Upper lobe of left lung (tissue), 6 donors: ENCODE data around the gene NCOR2. TPM values are rescaled to one million over a fixed set of nuclear protein-coding genes. Genes with fewer than 3 reads are reported as not detected.

ENCODE experiments used
- ATAC-seq, 2 donors: fragments of 200-7000 bp; cut with Tn5 transposase; one replicate each; pipeline ENCODE4 v1.9.1; 2022; ENCODE audit warnings: mild to moderate bottlenecking in 2 of 2, moderate library complexity in 2 of 2; ENCODE audit not compliant: low FRiP score in 2 of 2
- DNase-seq, 2 donors: peaks; one replicate each; pipeline ENCODE4 v3.0.0-alpha.2; 2019 to 2020
- H3K27ac ChIP-seq, 4 donors: fragments of 200-600 bp; sonication (generic); one replicate each; pipeline ENCODE4 v1.5.1; 2016 to 2019
- H3K27me3 ChIP-seq, 4 donors: fragments of 200-600 bp; sonication (generic); one replicate each; pipeline ENCODE4 v1.5.1; 2017 to 2019
- H3K36me3 ChIP-seq, 4 donors: fragments of 200-600 bp; sonication (generic); one replicate each; pipeline ENCODE4 v1.5.1; 2016 to 2019
- H3K4me1 ChIP-seq, 4 donors: fragments of 200-600 bp; sonication (generic); one replicate each; pipeline ENCODE4 v1.5.1; 2018 to 2019
- H3K4me3 ChIP-seq, 4 donors: fragments of 200-600 bp; sonication (generic); one replicate each; pipeline ENCODE4 v1.5.1; 2017 to 2019; ENCODE audit warnings: mild to moderate bottlenecking in 2 of 4, moderate library complexity in 1 of 4
- H3K9me3 ChIP-seq, 4 donors: fragments of 200-600 bp; sonication (generic); one replicate each; pipeline ENCODE4 v1.5.1; 2018 to 2019
- EP300 ChIP-seq, 4 donors: sonication (generic); formaldehyde crosslinking; IDR thresholded peaks; one replicate each; pipeline ENCODE4 v1.5.1; 2017; ENCODE audit warnings: antibody characterized with exemption in 4 of 4, control low read depth in 2 of 4
- POLR2A ChIP-seq, 4 donors: fragments of 450-650 bp; IDR thresholded peaks; one replicate each; pipeline ENCODE4 v1.5.1; 2016 to 2017; ENCODE audit warnings: antibody characterized with exemption in 4 of 4, mild to moderate bottlenecking in 2 of 4
- POLR2AphosphoS5 ChIP-seq, 2 donors: sonication (generic); formaldehyde crosslinking; IDR thresholded peaks; one replicate each; pipeline ENCODE4 v1.5.1; 2017; ENCODE audit warnings: antibody characterized with exemption in 2 of 2
- WGBS, 2 donors: methylation state at CpG; one replicate each; pipeline ENCODE4 v1.1.5; 2017 to 2018; 5-methylcytosine and 5-hydroxymethylcytosine counted together
- total RNA-seq, 6 donors: library from RNA; depleted of rRNA in 4 of 6; stranded (reverse); fragments of >200 nt in 4 of 6; gene quantifications; one replicate each; pipeline versions ENCODE4 v1.1.0 to v1.2.1, GENCODE V29; 2016 to 2021
- TF ChIP-seq, protein P1 (sequence below), 6 experiments: fragments of 450-650 bp in 4 of 6; fragments of 200-600 bp in 2 of 6; sonication (generic) in 2 of 6; IDR thresholded peaks; one replicate each; pipeline ENCODE4 v1.5.1; 2016 to 2019; ENCODE audit warnings: antibody characterized with exemption in 6 of 6
- donor health status: DM: no; HTN: no; CAD: no; lungs with moderate emphysema.
- donor health status: DM: no; HTN: yes; CAD: no; lungs with severe emphysema.

The NCOR2 gene
- total RNA-seq, 6 donors from 2014 or later, result 188 to 603 (median 373) TPM

DNA sequence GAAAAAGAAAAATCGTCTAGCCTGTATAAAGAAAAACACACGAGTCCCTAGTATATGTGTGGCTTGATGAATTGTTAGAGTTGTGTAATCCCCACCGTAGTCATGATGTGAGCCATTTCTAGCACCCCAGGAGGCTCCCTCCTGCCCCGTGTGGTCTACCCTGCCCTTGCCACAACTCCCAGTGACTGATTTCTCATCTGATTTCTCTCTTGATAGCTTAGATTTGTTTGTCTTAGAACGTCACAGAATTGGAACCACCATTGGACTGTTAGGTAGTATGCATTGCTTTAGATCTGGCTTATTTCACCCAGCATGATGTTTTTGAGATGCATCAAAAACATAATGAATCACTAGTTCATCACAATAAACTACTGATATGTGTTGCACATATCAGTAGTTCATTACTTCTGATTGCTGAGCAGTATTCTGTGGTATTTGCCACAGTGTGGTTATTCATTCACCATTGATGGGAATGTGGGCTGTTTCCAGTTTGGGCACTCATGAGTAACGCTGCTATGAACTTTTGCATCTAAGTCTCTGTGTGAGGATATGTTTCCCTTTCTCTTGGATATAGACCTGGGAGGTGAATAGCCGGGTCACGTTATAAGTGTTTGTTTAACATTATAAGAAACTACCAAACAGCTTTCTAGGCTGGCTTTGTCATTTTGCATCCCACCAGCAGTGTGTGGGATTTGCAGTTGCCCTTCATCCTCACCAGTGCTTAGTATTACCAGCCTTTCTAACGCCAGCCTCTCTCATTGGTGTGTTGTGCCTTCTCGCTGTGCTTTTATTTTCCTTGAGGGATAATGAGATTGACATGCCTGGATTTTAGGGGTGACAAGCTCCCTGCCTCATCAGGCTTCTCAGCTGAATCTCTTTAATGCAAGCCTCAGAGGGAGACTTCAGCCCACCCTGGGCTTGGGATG is 31.9 kb upstream of the NCOR2 start:
- ATAC-seq, result no peak
- H3K27ac ChIP-seq, result no peak overlapping the region
- TF ChIP-seq POLR2AphosphoS5 (IDR thresholded peaks at IDR 0.05), result no peak
- TF ChIP-seq, protein P1, sequence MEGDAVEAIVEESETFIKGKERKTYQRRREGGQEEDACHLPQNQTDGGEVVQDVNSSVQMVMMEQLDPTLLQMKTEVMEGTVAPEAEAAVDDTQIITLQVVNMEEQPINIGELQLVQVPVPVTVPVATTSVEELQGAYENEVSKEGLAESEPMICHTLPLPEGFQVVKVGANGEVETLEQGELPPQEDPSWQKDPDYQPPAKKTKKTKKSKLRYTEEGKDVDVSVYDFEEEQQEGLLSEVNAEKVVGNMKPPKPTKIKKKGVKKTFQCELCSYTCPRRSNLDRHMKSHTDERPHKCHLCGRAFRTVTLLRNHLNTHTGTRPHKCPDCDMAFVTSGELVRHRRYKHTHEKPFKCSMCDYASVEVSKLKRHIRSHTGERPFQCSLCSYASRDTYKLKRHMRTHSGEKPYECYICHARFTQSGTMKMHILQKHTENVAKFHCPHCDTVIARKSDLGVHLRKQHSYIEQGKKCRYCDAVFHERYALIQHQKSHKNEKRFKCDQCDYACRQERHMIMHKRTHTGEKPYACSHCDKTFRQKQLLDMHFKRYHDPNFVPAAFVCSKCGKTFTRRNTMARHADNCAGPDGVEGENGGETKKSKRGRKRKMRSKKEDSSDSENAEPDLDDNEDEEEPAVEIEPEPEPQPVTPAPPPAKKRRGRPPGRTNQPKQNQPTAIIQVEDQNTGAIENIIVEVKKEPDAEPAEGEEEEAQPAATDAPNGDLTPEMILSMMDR (IDR thresholded peaks at IDR 0.05), result no peak
- no peak for TF ChIP-seq POLR2A (IDR thresholded peaks at IDR 0.05)
- no peak for TF ChIP-seq EP300 (IDR thresholded peaks at IDR 0.05)
- 62 to 73% methylated on average over 10 of the region's 10 CpGs for WGBS, 2 donors
- DNase-seq, result no peak
- no peaks in the 10 kb centered on the region for H3K27me3 ChIP-seq
- H3K4me1 ChIP-seq, result no peaks in the 10 kb centered on the region
- no peaks in the 10 kb centered on the region for H3K36me3 ChIP-seq
- H3K4me3 ChIP-seq, result no peak overlapping the region
- no peaks in the 10 kb centered on the region for H3K9me3 ChIP-seq

DNA sequence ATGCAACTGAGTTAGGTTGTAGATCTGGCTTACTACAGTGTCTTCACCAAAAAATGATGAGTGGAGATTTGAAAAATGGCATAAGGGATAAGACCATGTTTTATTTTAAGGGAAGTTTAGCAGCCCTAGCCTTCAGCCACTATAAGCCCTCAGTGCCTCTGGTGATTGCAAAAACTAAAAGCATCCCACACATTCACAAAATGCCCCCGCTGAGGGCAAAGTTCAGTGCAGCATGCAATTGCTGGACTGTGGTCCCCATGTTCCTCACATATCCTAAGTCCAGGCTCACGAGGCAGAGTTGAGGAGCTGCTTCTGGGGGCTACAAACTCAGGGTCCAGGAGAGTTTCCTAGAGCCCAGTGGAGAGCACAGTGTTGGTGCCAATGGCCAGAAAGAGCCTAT is 29.6 kb upstream of the NCOR2 start:
- no peak for ATAC-seq
- Histone ChIP-seq H3K4me1 (peaks cover 0 to 11% (median 0%) of the 10 kb centered on the region in 4 donors), H3K36me3 (no peaks in the 10 kb centered on the region), H3K27ac (no peak overlapping the region), H3K9me3 (no peaks in the 10 kb centered on the region), H3K27me3 (no peaks in the 10 kb centered on the region), H3K4me3 (no peak overlapping the region)
- no peak for DNase-seq
- WGBS, 2 donors, result 92 to 100% methylated on average over 1 to 2 of the region's 2 CpGs
- TF ChIP-seq, protein P1 (IDR thresholded peaks at IDR 0.05), result no peak
- TF ChIP-seq POLR2A (IDR thresholded peaks at IDR 0.05), result no peak
- no peak for TF ChIP-seq EP300 (IDR thresholded peaks at IDR 0.05)

DNA sequence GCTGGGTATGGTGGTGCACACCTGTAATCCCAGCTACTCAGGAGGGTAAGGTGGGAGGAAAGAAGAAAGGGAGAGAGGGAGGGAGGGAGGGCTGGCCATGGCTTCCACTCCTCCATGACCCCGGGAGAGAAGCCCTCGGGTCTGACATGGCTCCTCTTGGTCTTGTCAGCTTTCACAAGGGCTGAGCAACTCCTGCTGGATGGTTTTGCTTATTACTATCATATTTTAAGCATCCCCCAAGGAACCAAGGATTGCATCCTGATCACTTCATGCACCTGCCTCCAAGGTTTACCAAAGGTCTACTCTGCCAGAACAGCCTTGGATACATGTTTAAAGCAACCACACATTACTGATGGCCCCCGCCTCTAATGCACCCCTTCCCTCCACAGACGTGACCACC is 28.0 kb upstream of the NCOR2 start:
- Histone ChIP-seq H3K36me3 (no peaks in the 10 kb centered on the region), H3K9me3 (no peaks in the 10 kb centered on the region), H3K27me3 (no peaks in the 10 kb centered on the region), H3K27ac (no peak overlapping the region), H3K4me3 (no peak overlapping the region), H3K4me1 (peaks cover 0 to 12% (median 0%) of the 10 kb centered on the region in 4 donors)
- TF ChIP-seq POLR2AphosphoS5 (IDR thresholded peaks at IDR 0.05) (no peak), EP300 (IDR thresholded peaks at IDR 0.05) (no peak)
- TF ChIP-seq, protein P1 (IDR thresholded peaks at IDR 0.05), result no peak
- no peak for DNase-seq
- WGBS, 2 donors, result 86 to 87% methylated on average over 4 of the region's 4 CpGs
- ATAC-seq, result no peak

DNA sequence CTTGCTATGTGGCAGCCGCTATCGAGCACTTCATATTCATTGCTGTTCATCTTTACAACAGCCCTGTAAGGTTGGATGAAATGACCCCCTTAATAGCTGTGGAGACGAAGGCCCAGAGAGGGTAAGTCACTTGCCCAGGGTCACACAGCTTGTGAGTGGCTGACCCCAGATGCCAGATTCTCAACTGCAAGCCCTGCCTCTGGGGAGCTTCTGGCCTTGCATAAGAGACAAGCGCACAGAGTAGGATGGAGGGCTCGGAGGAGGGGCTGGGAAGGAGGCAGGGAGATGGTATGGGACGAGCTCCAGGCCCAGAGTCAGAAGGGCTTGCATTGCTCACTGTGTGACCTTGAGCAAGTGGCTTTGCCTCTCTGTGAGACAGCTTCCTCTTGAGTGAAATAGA is 27.4 kb upstream of the NCOR2 start:
- 93 to 95% methylated on average over 5 to 6 of the region's 6 CpGs for WGBS, 2 donors
- no peak overlapping the region for H3K4me3 ChIP-seq
- H3K27ac ChIP-seq, result no peak overlapping the region
- TF ChIP-seq EP300 (IDR thresholded peaks at IDR 0.05) (no peak), POLR2AphosphoS5 (IDR thresholded peaks at IDR 0.05) (no peak), POLR2A (IDR thresholded peaks at IDR 0.05) (no peak)
- TF ChIP-seq, protein P1 (IDR thresholded peaks at IDR 0.05), result no peak
- no peaks in the 10 kb centered on the region for H3K36me3 ChIP-seq
- H3K9me3 ChIP-seq, result no peaks in the 10 kb centered on the region
- H3K4me1 ChIP-seq, result peaks cover 0 to 12% (median 0%) of the 10 kb centered on the region in 4 donors
- ATAC-seq (no peak), DNase-seq (no peak)
- H3K27me3 ChIP-seq, result no peaks in the 10 kb centered on the region
